Measurements from ENCODE around the gene MYO18A.

The MYO18A gene

DNA sequence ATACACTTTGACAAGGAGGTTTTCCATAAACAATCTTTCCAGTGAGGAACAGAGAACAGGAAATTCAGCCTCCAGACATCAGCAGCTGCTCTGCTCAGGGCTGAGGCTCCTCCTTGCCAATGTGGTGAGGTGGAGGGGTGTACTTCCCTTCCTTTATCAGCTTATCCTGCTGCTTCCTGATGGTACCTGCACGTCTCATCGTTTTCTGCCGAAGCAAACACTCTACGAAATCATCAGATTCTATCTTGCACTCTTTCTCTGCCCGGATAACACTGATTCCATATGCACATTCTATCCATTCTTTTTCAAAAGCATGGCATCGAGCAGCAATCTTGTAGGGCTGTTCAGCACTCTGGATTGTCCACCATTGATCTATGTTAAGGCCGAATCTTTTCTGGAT is 159.0 kb downstream of the MYO18A start:
- DNase-seq: no peak
